GM20431 (cell line): ENCODE data around the gene CHRNB2.

Experiments used
- in situ Hi-C: fragments of 300-500 bp; cut with MseI, MboI; formaldehyde crosslinking; loops from one replicate; pipeline ENCODE4 v1.15.0; 2020; ENCODE audit warnings: low sequenced_read_pairs; ENCODE audit not compliant: unreplicated experiment

CHRNB2 gene

GRCh38 chr1:154627257-154628120 lies 59.9 kb downstream of the CHRNB2 start:
- in situ Hi-C loops, result no loop called here

GRCh38 chr1:154628121-154628405 lies 60.5 kb downstream of the CHRNB2 start:
- in situ Hi-C loops, result no loop called here

- in situ Hi-C loops, result no loop called here
Observed at GRCh38 chr1:154629061-154629674, 61.6 kb downstream of the CHRNB2 start.
